ENCODE results near the gene ITPR2. TPM values are rescaled to one million over a fixed set of nuclear protein-coding genes. Genes with fewer than 3 reads are reported as not detected.
"Not testable (repeated sequence)": the region's sequence is repeated elsewhere in the genome, so short reads cannot be mapped to it uniquely, and the experiment has no call there.

ITPR2 gene
- total and polyA plus RNA-seq, 4 donors = 4.1 to 47.0 (median 26.5) TPM

DNA sequence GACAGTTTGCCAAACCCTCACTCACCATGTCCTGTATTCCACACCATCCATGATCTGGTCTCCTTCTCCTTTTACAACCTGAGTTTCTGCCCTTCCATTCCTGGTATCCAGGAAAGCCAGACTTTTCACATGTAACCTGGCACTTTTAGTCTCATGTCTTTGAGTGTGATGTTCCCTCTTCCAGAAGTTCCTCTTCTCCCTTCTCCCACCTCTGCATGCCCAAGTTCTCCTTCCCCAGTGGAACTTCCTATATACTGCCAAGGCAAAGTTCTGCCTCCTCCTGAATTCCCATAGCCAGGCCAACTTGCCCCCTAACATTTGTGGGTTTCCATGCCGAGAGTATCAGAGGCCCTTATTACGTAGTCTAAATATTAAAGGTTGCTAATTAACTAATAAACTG lies 3.2 kb upstream of the ITPR2 start:
- no peak overlapping the region for H3K9ac ChIP-seq (ENCODE audit: insufficient read depth in 1 of 2, low read length in 2 of 2)
- no peak for ATAC-seq (ENCODE audit: insufficient read depth, low FRiP score)
- DNase-seq = no peak
- no peak overlapping the region for H3K27ac ChIP-seq (ENCODE audit: low read depth in 1 of 2, low read length in 1 of 2)
- H3K9me3 ChIP-seq (ENCODE audit: control insufficient read depth in 4 of 4, insufficient read depth in 3 of 4, low read length in 3 of 4) = no peaks in the 10 kb centered on the region
- TF ChIP-seq, protein P1, sequence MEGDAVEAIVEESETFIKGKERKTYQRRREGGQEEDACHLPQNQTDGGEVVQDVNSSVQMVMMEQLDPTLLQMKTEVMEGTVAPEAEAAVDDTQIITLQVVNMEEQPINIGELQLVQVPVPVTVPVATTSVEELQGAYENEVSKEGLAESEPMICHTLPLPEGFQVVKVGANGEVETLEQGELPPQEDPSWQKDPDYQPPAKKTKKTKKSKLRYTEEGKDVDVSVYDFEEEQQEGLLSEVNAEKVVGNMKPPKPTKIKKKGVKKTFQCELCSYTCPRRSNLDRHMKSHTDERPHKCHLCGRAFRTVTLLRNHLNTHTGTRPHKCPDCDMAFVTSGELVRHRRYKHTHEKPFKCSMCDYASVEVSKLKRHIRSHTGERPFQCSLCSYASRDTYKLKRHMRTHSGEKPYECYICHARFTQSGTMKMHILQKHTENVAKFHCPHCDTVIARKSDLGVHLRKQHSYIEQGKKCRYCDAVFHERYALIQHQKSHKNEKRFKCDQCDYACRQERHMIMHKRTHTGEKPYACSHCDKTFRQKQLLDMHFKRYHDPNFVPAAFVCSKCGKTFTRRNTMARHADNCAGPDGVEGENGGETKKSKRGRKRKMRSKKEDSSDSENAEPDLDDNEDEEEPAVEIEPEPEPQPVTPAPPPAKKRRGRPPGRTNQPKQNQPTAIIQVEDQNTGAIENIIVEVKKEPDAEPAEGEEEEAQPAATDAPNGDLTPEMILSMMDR (IDR thresholded peaks at IDR 0.05; ENCODE audit: control extremely low read depth, extremely low read depth) = no peak
- WGBS, 2 donors = 94 to 99% methylated on average over 2 of the region's 2 CpGs
- no peaks in the 10 kb centered on the region for H3K27me3 ChIP-seq (ENCODE audit: control insufficient read depth in 3 of 3, insufficient read depth in 3 of 3, low read length in 2 of 3)
- H3K36me3 ChIP-seq (ENCODE audit: control insufficient read depth in 4 of 4, insufficient read depth in 4 of 4, low read length in 4 of 4) = no peaks in the 10 kb centered on the region
- H3K4me3 ChIP-seq = no peak overlapping the region
- peaks cover 0 to 7% (median 4%) of the 10 kb centered on the region in 5 donors for H3K4me1 ChIP-seq (ENCODE audit: control insufficient read depth in 5 of 5, insufficient read depth in 5 of 5, low read length in 5 of 5)

DNA sequence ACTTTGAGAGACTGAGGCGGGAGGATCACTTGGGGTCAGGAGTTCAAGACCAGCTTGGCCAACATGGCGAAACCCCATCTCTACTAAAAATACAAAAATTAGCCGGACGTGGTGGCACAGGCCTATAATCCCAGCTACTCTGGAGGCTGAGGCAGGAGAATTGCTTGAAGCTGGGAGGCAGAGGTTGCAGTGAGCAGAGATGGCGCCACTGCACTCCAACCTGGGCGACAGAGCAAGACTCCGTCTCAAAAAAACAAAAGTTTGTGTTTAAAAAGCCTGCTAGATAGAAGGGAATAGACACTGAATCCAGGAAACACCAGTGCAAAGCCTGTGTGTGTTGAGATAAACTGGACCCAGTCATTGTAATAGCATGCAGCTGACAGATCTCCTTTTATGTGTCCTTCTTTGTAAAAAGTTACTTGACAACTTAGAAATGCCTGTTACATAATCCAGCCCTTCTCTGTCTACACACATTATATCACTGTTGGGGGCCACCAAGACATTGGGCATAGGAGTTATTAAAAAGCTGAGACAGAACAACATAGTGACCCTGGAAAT lies 1.6 kb upstream of the ITPR2 start:
- 87 to 93% methylated on average over 7 of the region's 7 CpGs for WGBS, 2 donors
- H3K27me3 ChIP-seq (ENCODE audit: control insufficient read depth in 3 of 3, insufficient read depth in 3 of 3, low read length in 2 of 3); H3K4me3 ChIP-seq; H3K36me3 ChIP-seq (ENCODE audit: control insufficient read depth in 4 of 4, insufficient read depth in 4 of 4, low read length in 4 of 4); H3K4me1 ChIP-seq (ENCODE audit: control insufficient read depth in 5 of 5, insufficient read depth in 5 of 5, low read length in 5 of 5); H3K9me3 ChIP-seq (ENCODE audit: control insufficient read depth in 4 of 4, insufficient read depth in 3 of 4, low read length in 3 of 4); H3K9ac ChIP-seq (ENCODE audit: insufficient read depth in 1 of 2, low read length in 2 of 2); DNase-seq; ATAC-seq (ENCODE audit: insufficient read depth, low FRiP score); H3K27ac ChIP-seq (ENCODE audit: low read depth in 1 of 2, low read length in 1 of 2): not testable (repeated sequence)

DNA sequence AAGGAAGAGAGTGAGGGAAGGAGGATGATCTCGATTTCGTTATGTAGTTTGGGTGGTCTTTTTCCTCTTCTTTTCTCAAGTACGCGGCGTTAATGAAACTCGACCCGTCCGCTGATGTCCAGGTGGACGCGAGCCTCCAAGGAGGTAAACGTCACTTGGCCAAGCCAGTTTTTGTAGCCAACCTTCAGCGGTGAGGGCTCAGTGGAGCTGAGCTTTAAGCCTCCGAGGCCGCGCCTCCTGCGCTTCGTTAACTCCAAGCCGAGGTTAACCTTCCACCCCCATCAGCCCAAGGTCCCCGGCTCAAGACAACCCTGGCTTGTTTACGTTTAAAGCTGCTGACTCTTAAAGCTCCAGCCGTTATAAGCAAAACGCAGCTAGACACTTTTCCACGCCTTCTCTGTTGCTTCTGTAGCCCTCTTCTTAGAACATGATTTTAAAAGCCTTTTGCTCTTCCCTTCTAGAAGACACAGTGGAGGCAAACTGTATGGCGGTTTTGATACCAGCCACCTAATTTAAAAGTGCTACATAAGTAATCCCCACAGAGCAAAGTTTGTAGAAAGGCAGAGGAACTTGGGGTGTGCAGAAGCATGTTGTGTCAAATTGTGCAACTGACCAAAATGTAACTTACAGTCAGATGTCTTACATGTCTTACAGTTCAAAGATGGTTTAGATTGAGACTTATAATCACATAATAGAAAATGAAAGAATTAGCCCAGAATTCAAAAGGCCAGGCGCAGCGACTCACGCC lies 923 bp upstream of the ITPR2 start:
- H3K4me3 ChIP-seq = no peak overlapping the region
- no peaks in the 10 kb centered on the region for H3K27me3 ChIP-seq (ENCODE audit: control insufficient read depth in 3 of 3, insufficient read depth in 3 of 3, low read length in 2 of 3)
- TF ChIP-seq, protein P1 (IDR thresholded peaks at IDR 0.05; ENCODE audit: control extremely low read depth, extremely low read depth) = no peak
- H3K4me1 ChIP-seq (ENCODE audit: control insufficient read depth in 5 of 5, insufficient read depth in 5 of 5, low read length in 5 of 5) = peaks cover 0 to 9% (median 6%) of the 10 kb centered on the region in 5 donors
- no peaks in the 10 kb centered on the region for H3K36me3 ChIP-seq (ENCODE audit: control insufficient read depth in 4 of 4, insufficient read depth in 4 of 4, low read length in 4 of 4)
- H3K9me3 ChIP-seq (ENCODE audit: control insufficient read depth in 4 of 4, insufficient read depth in 3 of 4, low read length in 3 of 4) = no peaks in the 10 kb centered on the region
- 13 to 18% methylated on average over 27 of the region's 27 CpGs for WGBS, 2 donors
- peak overlapping the region in 1 of 2 donors; percentile 56 for H3K27ac ChIP-seq (ENCODE audit: low read depth in 1 of 2, low read length in 1 of 2)
- peak; percentile 29 for ATAC-seq (ENCODE audit: insufficient read depth, low FRiP score)
- peak; percentile 44 to 79 (median 70) for DNase-seq
- H3K9ac ChIP-seq (ENCODE audit: insufficient read depth in 1 of 2, low read length in 2 of 2) = peak overlapping the region in 1 of 2 donors; percentile 92

DNA sequence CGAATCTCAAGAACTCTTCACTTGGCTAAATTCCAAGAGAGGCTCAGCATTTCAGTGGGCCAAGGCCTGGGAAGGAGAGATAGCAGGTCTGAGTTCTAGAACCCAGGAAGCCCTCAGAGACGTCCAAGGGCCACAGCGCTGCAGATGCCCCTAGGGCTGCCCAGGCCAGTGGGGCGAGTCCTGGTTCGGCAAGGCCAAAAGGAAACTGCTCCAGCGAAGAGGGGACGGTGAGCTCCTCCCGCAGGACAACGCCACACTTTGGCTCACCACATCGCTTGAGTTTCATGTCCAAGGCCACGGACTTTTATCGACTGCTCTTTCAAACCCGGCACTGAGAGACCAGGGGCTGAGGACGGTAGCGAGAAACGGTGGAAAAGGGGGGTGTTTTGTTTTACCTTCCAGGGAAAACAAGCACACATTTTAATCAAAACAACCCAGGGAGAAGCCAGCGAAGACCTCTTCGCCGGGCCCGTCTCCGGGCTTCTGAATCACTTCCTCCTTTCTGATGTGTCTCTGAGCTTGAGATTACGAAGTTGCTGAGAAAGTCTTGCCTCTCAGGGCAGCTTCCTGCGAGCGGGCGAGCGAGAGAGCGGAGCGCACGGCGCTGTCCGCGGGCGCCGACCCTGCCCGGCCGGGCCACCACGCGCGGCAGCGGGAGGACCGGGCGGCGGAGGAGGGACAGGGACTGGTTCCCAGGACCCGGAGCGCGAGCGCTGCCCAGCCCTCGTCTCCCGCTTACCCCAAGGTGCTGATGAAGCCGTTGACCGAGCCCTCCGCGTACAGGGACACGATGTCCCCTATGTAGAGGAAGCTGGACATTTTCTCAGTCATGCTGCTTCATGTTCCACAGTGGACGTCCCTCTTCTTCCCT lies 808 bp downstream of the ITPR2 start:
- Histone ChIP-seq H3K27me3 (ENCODE audit: control insufficient read depth in 3 of 3, insufficient read depth in 3 of 3, low read length in 2 of 3) (no peaks in the 10 kb centered on the region), H3K36me3 (ENCODE audit: control insufficient read depth in 4 of 4, insufficient read depth in 4 of 4, low read length in 4 of 4) (no peaks in the 10 kb centered on the region), H3K9me3 (ENCODE audit: control insufficient read depth in 4 of 4, insufficient read depth in 3 of 4, low read length in 3 of 4) (no peaks in the 10 kb centered on the region), H3K4me3 (peak overlapping the region; percentile 85), H3K4me1 (ENCODE audit: control insufficient read depth in 5 of 5, insufficient read depth in 5 of 5, low read length in 5 of 5) (peaks cover 0 to 9% (median 6%) of the 10 kb centered on the region in 5 donors), H3K27ac (ENCODE audit: low read depth in 1 of 2, low read length in 1 of 2) (peak overlapping the region; percentile 87 to 96), H3K9ac (ENCODE audit: insufficient read depth in 1 of 2, low read length in 2 of 2) (peak overlapping the region; percentile 33 to 89)
- ATAC-seq (ENCODE audit: insufficient read depth, low FRiP score) (peak; percentile 56), DNase-seq (peak; percentile 69 to 81 (median 78))
- WGBS, 2 donors = 0% methylated on average over 51 to 55 of the region's 55 CpGs
- TF ChIP-seq, protein P1 (IDR thresholded peaks at IDR 0.05; ENCODE audit: control extremely low read depth, extremely low read depth) = no peak
